T1000 (cell line): ENCODE data around the gene MYADML2.
"Not testable (repeated sequence)": the region's sequence is repeated elsewhere in the genome, so short reads cannot be mapped to it uniquely, and the experiment has no call there.

Source experiments
- DNase-seq: peaks from one replicate; lab custom pipeline; 2025; ENCODE audit warnings: mixed read lengths; lab: John Stamatoyannopoulos, UW

MYADML2 gene, protein sequence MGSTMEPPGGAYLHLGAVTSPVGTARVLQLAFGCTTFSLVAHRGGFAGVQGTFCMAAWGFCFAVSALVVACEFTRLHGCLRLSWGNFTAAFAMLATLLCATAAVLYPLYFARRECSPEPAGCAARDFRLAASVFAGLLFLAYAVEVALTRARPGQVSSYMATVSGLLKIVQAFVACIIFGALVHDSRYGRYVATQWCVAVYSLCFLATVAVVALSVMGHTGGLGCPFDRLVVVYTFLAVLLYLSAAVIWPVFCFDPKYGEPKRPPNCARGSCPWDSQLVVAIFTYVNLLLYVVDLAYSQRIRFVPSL

DNA sequence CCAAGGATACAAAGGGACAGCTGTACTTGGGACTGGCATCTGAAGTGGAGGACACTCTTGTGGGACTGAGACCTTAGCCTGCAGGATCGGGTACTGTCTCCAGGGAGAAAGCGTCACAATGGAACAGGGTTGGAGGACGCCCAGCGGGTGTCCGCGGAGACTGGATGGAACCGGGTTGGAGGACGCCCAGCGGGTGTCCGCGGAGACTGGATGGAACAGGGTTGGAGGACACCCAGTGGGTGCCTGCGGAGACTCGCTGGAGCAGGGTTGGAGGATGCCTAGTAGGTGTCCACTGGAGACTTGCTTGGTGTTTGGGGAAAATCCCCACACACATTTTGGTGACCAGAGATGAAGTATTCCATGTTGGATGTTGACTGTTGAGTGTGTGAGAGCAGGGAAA lies at the start of gene MYADML2:
TSS of gene MYADML2 (minus strand) at position 45 of the 400 bp plus-strand sequence. CDS start 5,492 bp downstream, outside the sequence.
- DNase-seq, result no peak

DNA sequence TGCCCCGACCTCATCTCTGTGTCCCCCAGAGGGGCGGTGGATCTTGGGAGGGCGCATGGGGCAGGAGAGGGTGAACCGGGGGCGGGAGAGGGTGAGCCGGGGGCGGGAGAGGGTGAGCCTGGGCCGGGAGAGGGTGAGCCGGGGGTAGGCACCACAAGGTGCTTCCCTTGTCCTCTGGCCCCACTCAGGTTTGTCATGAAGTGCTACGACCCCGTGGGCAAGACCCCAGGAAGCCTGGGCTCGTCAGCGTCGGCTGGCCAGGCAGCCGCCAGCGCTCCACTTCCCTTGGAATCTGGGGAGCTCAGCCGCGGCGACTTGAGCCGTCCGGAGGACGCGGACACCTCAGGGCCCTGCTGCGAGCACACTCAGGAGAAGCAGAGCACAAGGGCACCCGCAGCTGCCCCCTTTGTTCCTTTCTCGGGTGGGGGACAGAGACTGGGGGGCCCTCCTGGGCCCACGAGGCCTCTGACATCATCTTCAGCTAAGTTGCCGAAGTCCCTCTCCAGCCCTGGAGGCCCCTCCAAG lies 49.3 kb upstream of the MYADML2 start:
- DNase-seq, result no peak

DNA sequence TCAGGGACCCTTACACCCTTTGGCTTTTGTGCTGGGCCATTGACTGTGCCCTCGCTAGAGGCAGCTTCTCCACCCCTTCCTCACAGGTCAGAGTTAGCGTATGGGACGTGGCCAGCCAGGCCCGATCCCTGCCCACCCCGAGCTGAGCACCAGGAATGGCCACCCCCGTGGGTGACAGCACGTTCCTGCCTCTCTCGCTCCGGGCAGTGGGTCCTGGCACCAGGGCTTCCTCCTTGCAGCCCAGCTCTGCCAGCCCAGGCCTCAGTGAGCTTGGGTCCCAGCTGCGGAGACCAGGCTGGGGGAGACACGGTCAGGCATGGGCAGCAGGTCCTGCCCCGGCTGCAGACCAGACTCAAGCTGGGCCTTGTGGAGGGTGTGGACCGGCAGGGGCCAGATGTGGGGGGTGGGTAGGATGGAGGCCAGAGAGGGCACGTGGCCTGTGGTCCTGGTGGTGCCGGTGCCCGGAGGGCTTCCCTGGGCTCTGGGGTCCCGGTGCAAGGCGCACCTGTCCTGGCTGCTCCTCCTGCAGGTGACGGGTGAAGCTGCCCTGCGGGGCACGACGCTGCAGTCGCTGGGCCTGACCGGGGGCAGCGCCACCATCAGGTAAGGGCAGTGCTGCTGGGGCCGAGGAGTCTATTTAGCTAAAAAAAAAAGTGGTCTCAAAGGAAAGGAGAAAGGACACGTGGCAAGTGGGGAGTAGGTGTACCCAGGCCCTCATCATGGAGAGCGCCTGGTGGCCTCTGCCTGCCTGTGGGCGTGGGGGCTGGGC lies 48.6 kb upstream of the MYADML2 start:
- DNase-seq, result no peak

DNA sequence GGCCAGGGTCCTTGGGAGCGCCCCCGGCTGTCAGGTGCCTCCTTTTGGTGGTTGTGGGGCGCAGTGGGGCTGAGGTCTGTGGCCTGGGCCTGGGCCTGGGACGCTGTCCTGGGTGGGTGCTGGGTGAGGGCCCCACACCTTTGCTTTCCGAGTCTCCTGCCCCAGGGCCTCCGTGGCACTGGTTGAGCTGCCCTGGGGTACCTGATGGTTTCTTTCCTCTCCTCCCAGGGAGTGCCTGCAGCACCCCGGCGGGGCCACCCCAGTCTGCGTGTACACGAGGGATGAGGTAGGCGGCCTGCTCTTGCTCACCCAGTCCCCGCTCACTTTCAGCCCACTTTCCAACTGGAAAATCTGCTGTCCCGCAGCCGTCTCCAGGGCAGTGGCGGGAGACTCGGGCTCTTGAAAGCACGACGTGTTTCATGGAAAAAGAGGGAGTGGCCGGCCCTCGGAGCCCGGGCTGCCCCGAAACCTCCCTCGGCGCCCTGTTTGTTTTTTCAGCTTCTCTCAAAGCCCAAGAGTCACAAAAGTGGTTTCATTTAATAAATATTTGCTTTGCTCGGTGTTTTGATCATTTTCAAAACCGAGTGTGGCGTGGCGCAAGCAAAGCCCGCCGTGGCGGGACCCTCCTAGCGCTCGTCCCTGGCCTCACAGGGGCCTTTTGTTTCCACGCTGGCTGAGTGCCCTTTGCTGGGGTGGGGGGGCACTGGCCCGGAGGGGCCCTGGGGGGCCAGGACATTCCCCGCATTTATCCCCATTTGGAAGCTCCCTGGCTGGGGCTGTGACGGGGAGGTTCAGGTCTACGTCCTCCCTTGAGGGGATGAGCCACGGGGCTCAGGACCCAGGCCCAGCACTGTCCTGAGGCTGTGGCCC lies 47.8 kb upstream of the MYADML2 start:
- DNase-seq, result no peak

DNA sequence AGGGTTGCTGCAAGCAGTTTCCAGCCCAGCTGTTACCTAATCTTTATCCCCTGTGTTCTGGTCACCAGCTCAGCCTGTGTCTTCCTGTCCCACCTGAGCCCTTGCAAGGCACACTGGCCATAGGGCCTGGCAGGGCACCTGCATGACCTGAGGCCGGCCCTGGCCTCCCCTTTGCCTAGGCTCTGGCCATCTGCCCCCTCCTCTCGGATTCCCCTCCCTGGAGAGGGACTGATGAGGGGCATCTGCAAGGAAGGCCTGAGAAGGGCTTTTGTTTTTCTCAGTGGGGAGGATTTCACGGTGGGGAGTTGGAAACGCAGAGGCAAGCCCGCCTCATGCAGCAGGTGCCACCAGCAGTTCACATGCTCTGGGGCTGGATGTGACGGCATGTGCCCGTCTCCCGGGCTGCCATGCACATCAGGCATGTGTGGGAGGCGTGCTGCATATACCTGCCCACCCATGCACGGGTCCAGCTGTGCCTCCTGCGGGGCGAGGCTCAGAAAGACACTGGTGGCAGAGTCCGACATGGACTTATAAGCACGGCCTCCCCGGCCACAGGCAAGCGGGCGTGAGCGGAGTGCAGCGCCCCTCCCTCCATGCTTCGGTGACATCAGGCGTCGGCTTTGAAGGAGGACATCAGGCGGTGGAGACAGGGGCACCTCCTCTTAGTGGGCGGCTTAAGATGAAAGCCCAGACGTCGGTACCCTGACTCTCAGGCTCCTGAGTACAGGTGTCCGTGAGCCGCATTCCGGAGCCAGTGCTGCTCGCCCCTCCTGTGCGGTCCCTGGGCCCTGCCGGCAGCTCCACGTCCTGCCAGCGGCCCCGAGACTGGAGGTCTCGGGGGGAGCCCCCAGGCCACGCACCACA lies 46.9 kb upstream of the MYADML2 start:
- no peak for DNase-seq

DNA sequence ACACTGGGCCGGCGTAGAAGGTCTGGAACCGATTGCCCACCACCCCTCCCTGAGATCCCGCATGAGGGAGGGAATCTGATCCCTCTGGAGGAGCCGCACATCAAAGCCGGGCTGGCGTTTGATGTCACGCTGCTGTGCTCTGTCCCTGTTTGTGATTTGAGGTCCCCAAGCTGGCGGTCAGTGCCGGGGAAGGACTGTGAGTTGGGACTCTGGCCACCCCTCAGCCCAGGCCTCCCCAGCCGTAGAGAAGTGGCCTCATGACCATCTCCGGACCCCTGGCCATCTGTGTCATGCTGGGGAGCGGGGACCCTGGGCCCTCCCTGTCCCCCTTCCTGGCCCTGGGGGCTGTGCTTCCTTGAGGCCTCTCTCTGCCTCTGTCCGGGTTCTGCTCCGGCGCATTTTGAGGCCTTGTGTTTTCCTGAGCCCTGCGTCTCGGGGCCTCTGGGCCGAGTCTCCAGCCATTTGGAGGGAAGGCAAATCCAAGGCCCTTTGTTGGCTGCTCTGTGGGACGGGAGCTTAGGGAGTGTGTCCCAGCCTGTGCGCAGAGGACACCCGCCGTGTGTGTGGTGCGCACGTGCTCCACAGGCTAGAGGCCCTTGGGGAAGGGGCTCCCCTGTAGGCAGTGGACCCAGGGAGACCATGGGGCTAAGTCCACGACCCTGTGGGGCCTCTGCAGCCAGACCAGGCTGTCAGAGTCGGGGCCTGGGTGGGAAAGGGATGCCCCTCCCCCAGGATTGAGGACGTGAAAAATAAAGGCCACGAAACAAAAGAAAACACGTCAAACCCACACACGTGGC lies 45.5 kb upstream of the MYADML2 start:
- no peak for DNase-seq

DNA sequence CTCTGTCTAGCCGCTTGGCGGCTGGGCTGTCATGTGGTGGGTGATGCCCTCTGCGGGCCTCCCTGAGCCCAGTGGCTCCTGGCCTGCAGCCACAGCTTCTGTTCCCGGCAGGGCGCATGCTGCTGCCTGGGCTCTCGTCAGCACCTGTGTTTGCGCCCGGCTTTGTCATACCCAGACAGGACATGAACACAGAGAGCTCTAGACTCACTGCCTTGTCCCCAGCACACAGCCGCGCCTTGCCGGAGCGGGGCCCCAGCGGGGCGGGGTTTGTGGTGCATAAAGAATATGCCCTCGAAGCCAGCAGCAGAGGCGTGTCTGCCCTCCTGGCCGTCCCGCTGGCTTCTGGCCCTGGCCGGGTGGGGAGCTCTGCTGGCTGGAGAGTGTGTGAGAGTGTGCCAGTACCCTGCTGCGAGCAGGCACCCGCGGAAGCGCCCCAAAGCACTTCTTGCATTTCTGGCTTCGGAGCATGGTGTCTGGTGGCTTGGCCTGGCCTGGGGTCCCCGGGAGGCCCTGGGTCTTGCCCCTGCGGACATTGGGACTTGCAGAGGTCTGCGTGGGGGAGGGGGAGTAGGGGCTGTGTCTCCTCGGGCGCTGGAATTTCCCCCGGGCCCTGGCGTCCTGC lies 44.8 kb upstream of the MYADML2 start:
- no peak for DNase-seq

DNA sequence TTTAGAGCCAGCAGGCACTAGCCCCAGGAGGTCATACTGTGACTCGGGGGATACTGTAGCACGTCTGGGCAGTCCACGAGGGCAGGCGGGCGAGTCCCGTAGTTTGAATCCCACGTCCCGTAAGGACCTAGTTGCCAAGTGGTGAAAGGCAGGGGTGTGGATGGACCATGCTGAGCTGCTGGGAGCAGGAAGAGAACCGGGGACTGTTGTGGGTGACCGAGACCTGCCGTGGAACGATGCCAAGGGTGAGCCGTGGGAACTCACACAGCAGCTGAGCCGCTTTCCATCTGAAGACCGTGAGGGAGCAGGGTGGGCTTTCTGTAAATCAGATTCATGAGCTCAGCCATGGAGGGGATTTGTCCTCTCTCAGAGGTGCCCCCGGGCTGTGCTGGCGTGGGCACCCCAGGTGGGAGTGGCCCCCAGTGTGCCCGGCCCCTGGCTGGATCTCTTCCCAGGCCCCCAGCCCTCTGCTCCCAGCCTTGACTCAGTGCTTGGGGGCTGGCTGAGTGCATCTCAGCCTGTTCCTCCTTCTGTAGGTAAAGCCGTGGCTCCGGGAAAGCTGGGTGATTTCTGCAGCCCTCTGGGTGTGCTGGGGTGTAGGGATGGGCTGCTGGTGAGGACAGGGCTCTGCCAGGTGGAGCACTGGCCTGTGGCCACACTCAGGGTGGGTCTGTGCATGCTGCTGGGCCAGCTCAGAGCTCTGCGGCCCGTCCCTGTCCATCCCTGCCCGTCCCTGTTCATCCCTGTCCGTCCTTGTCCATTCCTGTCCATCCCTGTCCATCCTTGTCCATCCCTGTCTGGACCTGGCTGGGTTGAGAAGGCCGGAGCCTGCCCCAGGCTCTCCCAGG lies 44.0 kb upstream of the MYADML2 start:
- DNase-seq, result no peak

DNA sequence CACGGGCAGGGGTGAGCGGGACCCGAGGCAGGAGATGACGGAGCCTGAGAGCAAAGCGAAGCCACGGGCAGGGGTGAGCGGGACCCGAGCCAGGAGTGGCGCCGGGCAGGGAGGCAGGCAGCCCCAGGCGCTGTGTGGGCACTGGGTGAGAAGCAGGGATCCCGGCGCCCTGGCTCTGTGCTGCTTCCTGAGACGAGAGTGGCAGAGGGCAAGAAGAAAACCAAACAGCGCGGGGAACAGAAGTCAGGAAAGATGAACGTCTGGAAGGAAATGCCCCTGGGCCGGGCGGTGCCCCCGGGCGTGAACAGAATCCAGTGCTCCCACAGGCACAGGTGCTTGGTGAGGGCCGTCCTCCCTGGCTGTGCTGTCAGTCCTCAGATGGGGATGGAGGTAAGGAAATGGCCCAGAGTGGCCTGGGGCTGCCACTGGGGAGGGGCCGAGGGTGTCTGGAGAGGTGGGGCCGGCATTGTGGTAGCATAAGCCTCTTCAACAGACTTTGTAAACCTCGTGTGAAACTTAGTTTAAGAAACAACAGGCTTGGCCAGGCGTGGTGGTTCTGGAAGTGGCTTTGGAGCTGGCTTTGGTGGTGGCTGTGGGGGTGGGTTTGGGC lies 40.2 kb upstream of the MYADML2 start:
- no peak for DNase-seq

DNA sequence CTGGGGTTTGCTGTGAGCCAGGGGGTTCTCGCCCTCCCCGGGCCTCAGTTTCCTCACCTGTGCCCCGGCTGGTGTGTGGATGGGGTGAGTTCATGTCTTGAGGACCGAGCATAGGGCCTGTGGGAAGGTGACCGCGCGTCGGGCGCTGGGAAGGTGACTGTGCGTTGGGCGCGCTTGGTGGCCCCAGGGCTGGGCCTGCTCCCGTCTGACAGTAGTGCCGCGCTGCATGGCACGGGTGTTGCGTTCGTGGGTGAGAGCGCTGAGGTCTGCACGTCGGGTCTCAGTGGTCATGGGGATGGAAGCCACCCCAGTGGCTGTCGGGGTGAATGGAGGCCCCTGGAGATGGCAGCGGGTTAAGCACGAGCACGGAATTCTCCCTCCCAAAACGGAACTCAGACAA lies 39.6 kb upstream of the MYADML2 start:
- no peak for DNase-seq

DNA sequence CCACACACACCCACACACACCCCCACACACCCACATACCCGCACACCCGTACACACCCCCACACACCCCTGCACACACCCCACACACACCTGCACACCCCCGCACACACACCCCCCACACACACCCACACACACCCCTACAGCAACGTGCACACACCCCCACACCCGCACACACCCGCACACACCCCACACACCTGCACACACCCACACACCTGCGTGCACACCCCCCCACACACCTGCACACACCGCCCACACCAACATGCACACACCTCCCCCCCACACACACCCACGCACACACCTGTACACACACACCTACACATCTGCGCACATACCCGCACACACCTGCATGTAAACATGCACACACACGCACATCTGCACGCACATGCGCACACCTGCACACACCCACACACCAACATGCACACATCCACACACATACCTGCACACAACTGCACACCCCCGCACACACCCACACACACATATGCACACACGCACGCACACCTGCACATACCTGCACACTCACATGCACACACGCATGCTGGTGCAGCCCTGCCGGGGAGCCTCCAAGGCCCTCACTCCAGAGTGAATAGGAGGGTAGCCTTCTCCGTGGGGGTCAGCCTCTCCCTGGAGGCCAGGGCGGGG lies 37.9 kb upstream of the MYADML2 start:
- no peak for DNase-seq

DNA sequence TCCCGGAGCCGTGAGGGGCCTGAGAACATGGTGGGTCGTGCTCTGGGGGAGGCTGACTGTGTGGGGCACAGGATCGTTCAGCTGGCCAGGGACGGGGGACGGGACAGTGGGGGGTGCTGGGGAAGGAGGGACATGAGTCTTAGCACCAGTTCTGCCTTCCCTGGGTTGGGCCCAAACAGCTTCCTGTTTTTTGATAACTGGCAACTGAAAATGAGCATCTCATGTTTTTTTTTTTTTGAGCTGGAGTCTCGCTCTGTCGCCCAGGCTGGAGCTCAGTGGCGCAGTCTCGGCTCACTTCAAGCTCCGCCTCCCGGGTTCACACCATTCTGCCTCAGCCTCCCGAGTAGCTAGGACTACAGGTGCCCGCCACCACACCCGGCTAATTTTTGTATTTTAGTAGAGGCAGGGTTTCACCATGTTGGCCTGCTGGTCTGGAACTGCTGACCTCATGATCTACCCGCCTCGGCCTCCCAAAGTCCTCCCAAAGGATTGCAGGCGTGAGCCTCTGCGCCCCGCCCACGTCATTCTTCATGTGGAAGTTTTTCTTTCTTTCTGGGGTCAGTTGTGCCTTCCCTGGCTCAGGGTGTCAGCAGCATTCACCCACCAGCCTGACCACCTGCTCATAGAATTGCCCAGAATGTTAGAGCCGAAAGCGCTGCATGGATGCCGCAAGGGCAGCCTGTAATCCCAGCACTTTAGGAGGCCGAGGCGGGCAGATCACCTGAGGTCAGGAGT lies 36.8 kb upstream of the MYADML2 start:
- no peak for DNase-seq

DNA sequence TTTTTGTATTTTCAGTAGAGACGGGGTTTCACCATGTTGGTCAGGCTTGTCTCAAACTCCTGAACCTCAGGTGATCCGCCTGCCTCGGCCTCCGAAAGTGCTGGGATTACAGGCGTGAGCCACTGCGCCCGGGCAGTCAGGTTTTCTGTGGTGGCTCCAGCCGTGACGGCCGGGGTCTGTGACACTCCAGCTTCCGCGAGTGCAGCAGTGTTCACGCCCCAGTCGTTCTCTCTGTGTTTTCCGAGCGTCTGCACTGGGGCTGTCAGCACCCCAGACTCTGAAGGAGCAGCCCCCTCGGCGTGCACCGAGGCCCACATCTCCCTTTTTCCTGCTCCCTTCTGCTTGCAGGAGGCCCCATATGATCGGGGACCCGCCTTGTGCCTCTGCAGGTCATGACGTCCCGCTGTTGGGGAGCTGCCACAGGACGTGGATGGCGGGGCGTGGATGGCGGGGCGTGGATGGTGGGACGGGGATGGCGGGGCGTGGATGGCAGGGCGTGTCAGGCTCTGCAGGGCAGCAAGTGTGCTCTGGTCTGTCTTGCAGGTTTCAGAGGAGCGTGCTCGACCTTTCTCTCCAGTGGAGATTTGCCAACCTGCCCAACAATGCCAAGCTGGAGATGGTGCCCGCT lies 36.1 kb upstream of the MYADML2 start:
- no peak for DNase-seq

DNA sequence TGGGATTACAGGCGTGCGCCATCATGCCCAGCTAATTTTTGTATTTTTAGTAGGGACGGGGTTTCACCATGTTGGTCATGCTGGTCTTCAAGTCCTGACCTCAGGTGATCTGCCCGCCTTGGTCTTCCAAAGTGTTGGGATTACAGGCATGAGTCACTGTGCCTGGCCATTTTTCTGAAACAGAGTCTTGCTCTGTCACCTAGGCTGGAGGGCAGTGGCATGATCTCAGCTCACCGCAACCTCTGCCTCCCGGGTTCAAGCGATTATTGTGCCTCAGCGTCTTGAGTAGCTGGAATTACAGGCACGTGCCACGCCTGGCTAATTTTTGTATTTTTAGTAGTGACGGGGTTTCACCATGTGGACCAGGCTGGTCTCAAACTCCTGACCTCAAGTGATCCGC lies 34.5 kb upstream of the MYADML2 start:
- DNase-seq, result not testable (repeated sequence)

DNA sequence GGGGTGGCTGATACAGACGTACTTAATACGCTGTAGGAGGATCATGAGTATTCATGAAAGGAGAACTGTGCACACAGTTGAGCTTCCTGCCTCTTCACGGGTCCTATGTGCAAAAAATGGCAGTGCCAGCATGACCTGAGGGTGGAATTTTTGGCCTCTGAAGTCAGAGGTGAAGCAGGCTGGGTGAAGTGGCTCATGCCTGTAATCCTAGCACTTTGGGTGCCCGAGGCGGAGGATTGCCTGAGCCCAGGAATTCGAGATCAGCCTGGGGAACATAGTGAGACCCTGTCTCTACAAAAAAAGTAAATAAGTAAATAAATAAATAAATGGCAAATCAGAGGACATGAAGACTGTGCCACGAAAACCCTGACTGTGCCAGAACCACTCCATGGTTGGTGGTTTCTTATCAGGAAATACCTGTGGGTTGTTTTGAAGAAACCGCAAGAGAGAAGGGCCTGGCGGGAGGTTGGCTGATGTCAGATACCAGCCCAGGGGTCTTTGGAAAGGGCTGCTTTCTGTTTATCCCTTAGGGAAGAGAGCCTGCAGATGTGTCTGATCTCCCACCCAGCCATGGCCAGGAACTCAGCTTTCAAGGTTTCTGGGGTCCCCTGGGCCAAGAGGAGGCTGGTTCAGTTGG lies 33.8 kb upstream of the MYADML2 start:
- no peak for DNase-seq

DNA sequence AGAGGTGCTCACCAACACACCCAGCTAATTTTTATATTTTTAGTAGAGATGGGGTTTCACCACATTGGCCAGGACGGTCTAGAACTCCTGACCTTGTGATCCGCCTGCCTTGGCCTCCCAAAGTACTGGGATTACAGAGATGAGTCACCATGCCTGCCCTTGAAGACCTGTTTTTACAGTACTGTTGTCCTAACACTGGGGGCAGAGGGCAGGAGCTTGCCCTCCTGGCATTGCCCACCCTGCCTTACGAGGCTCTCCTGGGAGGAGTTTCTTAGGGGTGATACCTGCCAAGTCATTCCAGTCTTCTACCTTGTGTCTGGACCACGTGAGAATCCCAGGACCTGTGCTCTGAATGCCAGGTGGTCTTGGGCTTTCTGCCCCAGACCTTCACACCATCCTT lies 33.1 kb upstream of the MYADML2 start:
- no peak for DNase-seq
